Endodermal cell (in vitro differentiated cells): ENCODE data around the gene ROR2. TPM values are rescaled to one million over a fixed set of nuclear protein-coding genes. Genes with fewer than 3 reads are reported as not detected.
"Not testable (repeated sequence)": the region's sequence is repeated elsewhere in the genome, so short reads cannot be mapped to it uniquely, and the experiment has no call there.

ENCODE experiments used
- DNase-seq: peaks from one replicate; pipeline ENCODE4 v3.0.0-alpha.2; 2017
- H3K27ac ChIP-seq: 2 replicates; pipeline ENCODE4 v1.5.1; 2013; ENCODE audit warnings: mild to moderate bottlenecking, low read depth, low read length, moderate library complexity
- H3K27me3 ChIP-seq: 2 replicates; pipeline ENCODE4 v1.6.1; 2013; ENCODE audit warnings: mild to moderate bottlenecking, low read length, moderate library complexity; ENCODE audit not compliant: insufficient read depth, control insufficient read depth, poor library complexity, severe bottlenecking
- H3K36me3 ChIP-seq: 2 replicates; pipeline ENCODE4 v1.7.0; 2013; ENCODE audit warnings: mild to moderate bottlenecking, low read length, moderate library complexity; ENCODE audit not compliant: control insufficient read depth, insufficient read depth
- H3K4me1 ChIP-seq: one replicate; pipeline ENCODE4 v1.7.0; 2013; ENCODE audit warnings: low read length; ENCODE audit not compliant: control insufficient read depth, insufficient read depth
- H3K4me3 ChIP-seq: 2 replicates; pipeline ENCODE4 v1.5.1; 2013; ENCODE audit warnings: mild to moderate bottlenecking, low read length, moderate library complexity
- H3K9ac ChIP-seq: 2 replicates; pipeline ENCODE4 v1.6.1; 2013; ENCODE audit warnings: mild to moderate bottlenecking, low read length, moderate library complexity; ENCODE audit not compliant: poor library complexity, severe bottlenecking; ENCODE audit errors: extremely low read depth
- H3K9me3 ChIP-seq: 2 replicates; pipeline ENCODE4 v1.6.1; 2013; ENCODE audit warnings: mild to moderate bottlenecking, low read length, moderate library complexity; ENCODE audit not compliant: control insufficient read depth
- H3K27ac Mint-ChIP-seq: 2 replicates; pipeline ENCODE4 v1.8.0; 2020; ENCODE audit warnings: mixed read lengths
- H3K27me3 Mint-ChIP-seq: 2 replicates; pipeline ENCODE4 v1.8.0; 2021; ENCODE audit warnings: mild to moderate bottlenecking, mixed read lengths; ENCODE audit not compliant: insufficient read depth
- H3K36me3 Mint-ChIP-seq: 2 replicates; pipeline ENCODE4 v1.8.0; 2020; ENCODE audit warnings: low read depth, mixed read lengths
- H3K4me1 Mint-ChIP-seq: 2 replicates; pipeline ENCODE4 v1.8.0; 2020; ENCODE audit warnings: mixed read lengths
- H3K4me3 Mint-ChIP-seq: 2 replicates; pipeline ENCODE4 v1.8.0; 2020; ENCODE audit warnings: mild to moderate bottlenecking, moderate library complexity, mixed read lengths
- H3K9me3 Mint-ChIP-seq: 2 replicates; pipeline ENCODE4 v1.8.0; 2020; ENCODE audit warnings: mild to moderate bottlenecking, mixed read lengths
- WGBS, 2 experiments: methylation state at CpG; one replicate each; pipeline versions ENCODE4 v1.1.5 to v1.1.7; 2013; ENCODE audit warnings: missing lambda C conversion rate in 2 of 2, mixed read lengths in 1 of 2; ENCODE audit not compliant: insufficient coverage in 1 of 2, insufficient read length in 1 of 2; 5-methylcytosine and 5-hydroxymethylcytosine counted together
- total RNA-seq, 2 donors: library from RNA; stranded (reverse); fragmentation: NEBNext Ultra II Directional in 1 of 2; extraction: Animal tissue kit (Norgen Biotek cat#: 25700) in 1 of 2; gene quantifications; 2 replicates in 1 of 2; 3 replicates in 1 of 2; pipeline ENCODE4 v1.2.1, GENCODE V29; 2021
- TF ChIP-seq, protein P1 (sequence below): fragments of 200-600 bp; sonication (generic); conservative IDR thresholded peaks from 2 replicates; pipeline ENCODE4 v1.5.0; 2021; ENCODE audit warnings: antibody characterized with exemption, mild to moderate bottlenecking

The ROR2 gene
- total RNA-seq, 2 donors from 2014 or later = 104 to 160 TPM

DNA sequence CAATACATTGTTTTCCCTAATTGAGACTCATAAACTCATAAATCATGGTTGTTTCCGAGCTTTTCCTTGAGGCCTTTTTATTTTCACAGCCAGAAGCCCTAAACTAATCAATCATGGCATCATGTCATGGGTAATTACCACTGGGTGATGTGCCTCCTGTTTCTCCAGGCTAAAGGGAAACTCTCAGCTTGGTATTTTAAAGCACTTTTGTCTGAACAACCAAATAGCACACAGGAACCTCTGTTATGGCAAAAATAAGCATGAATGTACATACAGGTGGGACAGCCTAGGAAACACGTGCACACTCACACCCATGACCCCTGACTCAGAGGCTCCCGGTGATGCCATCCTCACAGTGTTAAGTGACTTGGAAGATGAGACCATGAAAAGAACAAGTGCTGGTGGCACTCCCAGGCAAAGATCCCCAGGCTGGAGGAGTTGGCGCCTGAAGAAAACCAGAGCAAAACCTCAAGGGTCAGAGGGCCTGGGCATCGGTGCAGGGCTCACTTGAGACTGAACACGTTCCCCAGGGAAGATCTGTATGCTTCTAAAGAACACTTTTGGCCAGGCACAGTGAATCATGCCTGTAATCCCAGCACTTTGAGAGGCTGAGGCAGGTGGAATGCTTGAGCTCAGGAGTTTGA, 154.3 kb downstream of the ROR2 start:
- Histone ChIP-seq H3K27me3 (no peaks in the 10 kb centered on the region), H3K9ac (no peak overlapping the region), H3K4me1 (peaks cover 3% of the 10 kb centered on the region), H3K36me3 (peaks cover 9% of the 10 kb centered on the region), H3K9me3 (no peaks in the 10 kb centered on the region), H3K4me3 (no peak overlapping the region), H3K27ac (peak overlapping the region; percentile 80)
- TF ChIP-seq, protein P1, sequence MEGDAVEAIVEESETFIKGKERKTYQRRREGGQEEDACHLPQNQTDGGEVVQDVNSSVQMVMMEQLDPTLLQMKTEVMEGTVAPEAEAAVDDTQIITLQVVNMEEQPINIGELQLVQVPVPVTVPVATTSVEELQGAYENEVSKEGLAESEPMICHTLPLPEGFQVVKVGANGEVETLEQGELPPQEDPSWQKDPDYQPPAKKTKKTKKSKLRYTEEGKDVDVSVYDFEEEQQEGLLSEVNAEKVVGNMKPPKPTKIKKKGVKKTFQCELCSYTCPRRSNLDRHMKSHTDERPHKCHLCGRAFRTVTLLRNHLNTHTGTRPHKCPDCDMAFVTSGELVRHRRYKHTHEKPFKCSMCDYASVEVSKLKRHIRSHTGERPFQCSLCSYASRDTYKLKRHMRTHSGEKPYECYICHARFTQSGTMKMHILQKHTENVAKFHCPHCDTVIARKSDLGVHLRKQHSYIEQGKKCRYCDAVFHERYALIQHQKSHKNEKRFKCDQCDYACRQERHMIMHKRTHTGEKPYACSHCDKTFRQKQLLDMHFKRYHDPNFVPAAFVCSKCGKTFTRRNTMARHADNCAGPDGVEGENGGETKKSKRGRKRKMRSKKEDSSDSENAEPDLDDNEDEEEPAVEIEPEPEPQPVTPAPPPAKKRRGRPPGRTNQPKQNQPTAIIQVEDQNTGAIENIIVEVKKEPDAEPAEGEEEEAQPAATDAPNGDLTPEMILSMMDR = no peak
- H3K9me3 Mint-ChIP-seq = no peaks in the 10 kb centered on the region
- peaks cover 5% of the 10 kb centered on the region for H3K36me3 Mint-ChIP-seq
- no peak overlapping the region for H3K27ac Mint-ChIP-seq
- DNase-seq = peak; percentile 42
- peaks cover 12% of the 10 kb centered on the region for H3K4me1 Mint-ChIP-seq
- no peaks in the 10 kb centered on the region for H3K27me3 Mint-ChIP-seq
- H3K4me3 Mint-ChIP-seq = no peak overlapping the region
- WGBS, 2 experiments = 81 to 93% methylated on average over 5 to 6 of the region's 6 CpGs

- H3K27ac ChIP-seq, H3K4me3 ChIP-seq, H3K27me3 ChIP-seq, H3K9ac ChIP-seq, H3K9me3 Mint-ChIP-seq, H3K27me3 Mint-ChIP-seq, H3K36me3 Mint-ChIP-seq, H3K27ac Mint-ChIP-seq, DNase-seq, H3K4me1 Mint-ChIP-seq, H3K4me3 Mint-ChIP-seq, H3K4me1 ChIP-seq: not testable (repeated sequence)
- Histone ChIP-seq H3K9me3 (peaks cover 22% of the 10 kb centered on the region), H3K36me3 (peaks cover 25% of the 10 kb centered on the region)
- 91 to 100% methylated on average over 2 of the region's 5 CpGs for WGBS, 2 experiments
Measured at GRCh38 chr9:91793371-91793770, 156.7 kb downstream of the ROR2 start.

DNA sequence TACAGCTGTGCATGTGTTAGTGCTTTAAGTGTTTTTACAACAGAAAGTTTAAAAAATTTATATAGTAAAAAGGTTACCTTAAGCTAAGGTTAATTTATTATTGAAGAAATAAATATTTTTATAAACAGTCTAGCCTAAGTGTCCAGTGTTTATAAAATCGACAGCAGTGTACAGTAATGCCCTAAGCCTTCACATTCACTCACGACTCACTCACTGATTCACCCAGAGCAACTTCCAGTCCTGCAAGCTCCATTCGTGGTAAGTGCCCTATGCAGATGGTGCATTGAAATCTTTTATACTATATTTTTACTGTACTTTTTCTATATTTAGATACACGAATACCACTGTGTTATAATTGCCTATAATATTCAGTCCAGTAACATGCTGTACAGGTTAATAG, 159.1 kb downstream of the ROR2 start:
- DNase-seq = no peak
- 79 to 100% methylated on average over 1 to 3 of the region's 4 CpGs for WGBS, 2 experiments
- peaks cover 23% of the 10 kb centered on the region for H3K36me3 Mint-ChIP-seq
- peaks cover 45% of the 10 kb centered on the region for H3K36me3 ChIP-seq
- H3K9me3 ChIP-seq = peaks cover 28% of the 10 kb centered on the region
- no peak overlapping the region for H3K27ac Mint-ChIP-seq
- H3K9ac ChIP-seq = no peak overlapping the region
- TF ChIP-seq, protein P1 = no peak
- no peaks in the 10 kb centered on the region for H3K27me3 Mint-ChIP-seq
- H3K27ac ChIP-seq = no peak overlapping the region
- no peak overlapping the region for H3K4me3 Mint-ChIP-seq
- H3K4me1 Mint-ChIP-seq = peaks cover 7% of the 10 kb centered on the region
- peaks cover 11% of the 10 kb centered on the region for H3K9me3 Mint-ChIP-seq
- no peaks in the 10 kb centered on the region for H3K4me1 ChIP-seq
- H3K27me3 ChIP-seq = no peaks in the 10 kb centered on the region
- no peak overlapping the region for H3K4me3 ChIP-seq

GRCh38 chr9:91789941-91790340, 160.1 kb downstream of the ROR2 start:
- Mint-ChIP-seq H3K4me1 (peaks cover 10% of the 10 kb centered on the region), H3K9me3 (peaks cover 11% of the 10 kb centered on the region), H3K27me3 (no peaks in the 10 kb centered on the region), H3K27ac (no peak overlapping the region), H3K4me3 (no peak overlapping the region), H3K36me3 (peaks cover 26% of the 10 kb centered on the region)
- Histone ChIP-seq H3K27ac (no peak overlapping the region), H3K9me3 (peaks cover 28% of the 10 kb centered on the region), H3K4me3 (no peak overlapping the region), H3K36me3 (peaks cover 54% of the 10 kb centered on the region), H3K27me3 (no peaks in the 10 kb centered on the region), H3K4me1 (no peaks in the 10 kb centered on the region), H3K9ac (no peak overlapping the region)
- DNase-seq = no peak
- TF ChIP-seq, protein P1 = no peak
- WGBS, 2 experiments = 87 to 94% methylated on average over 3 of the region's 3 CpGs
